K562 (cell line): ENCODE results near the gene AKAP7. TPM values are rescaled to one million over a fixed set of nuclear protein-coding genes. Genes with fewer than 3 reads are reported as not detected.

Experiments used
- AFF1 ChIP-seq, 2 experiments: fragments of 450-650 bp; IDR thresholded peaks; 2 replicates each; pipeline ENCODE4 v1.6.1; 2018; ENCODE audit warnings: mild to moderate bottlenecking in 2 of 2, low read depth in 1 of 2; ENCODE audit not compliant: partially characterized antibody in 2 of 2
- CBX3 ChIP-seq, 2 experiments: IDR thresholded peaks; 1 replicate in 1 of 2; 2 replicates in 1 of 2; pipeline ENCODE4 v1.6.1; 2012; ENCODE audit warnings: inconsistent platforms in 2 of 2, low read length in 2 of 2, borderline replicate concordance in 1 of 2, control low read depth in 1 of 2
- SMARCC2 ChIP-seq: fragments of 450-650 bp; IDR thresholded peaks from 2 replicates; pipeline ENCODE4 v1.6.1; 2017; ENCODE audit warnings: antibody characterized with exemption, moderate library complexity, mild to moderate bottlenecking, low read depth
- SNRNP70 ChIP-seq: fragments of 200-400 bp; formaldehyde crosslinking; optimal IDR thresholded peaks from 2 replicates; pipeline ENCODE3; 2017; ENCODE audit warnings: low read depth, low read length
- SPI1 ChIP-seq: IDR thresholded peaks from 2 replicates; pipeline ENCODE4 v1.6.1; 2011; ENCODE audit warnings: low read depth, low read length, control low read depth, borderline replicate concordance
- STAT6 ChIP-seq: sonication (generic); formaldehyde crosslinking; IDR thresholded peaks from 2 replicates; pipeline ENCODE4 v1.8.1; 2023; ENCODE audit warnings: mild to moderate bottlenecking, missing genetic modification reagents
- polyA plus RNA-seq, 8 experiments: library from polyadenylated mRNA; depleted of rRNA in 4 of 8; stranded (reverse) in 5 of 8; unstranded in 3 of 8; fragments of >200 nt; fragmentation: Nextera tagmentation in 2 of 8; fragmentation: Illumina TruSeq in 1 of 8; extraction: Ambion mirVana in 2 of 8; extraction: Trizol in 1 of 8; gene quantifications; 2 replicates each; pipeline versions ENCODE4 v1.2.1 to v1.2.3, GENCODE V29; 2011 to 2014; ENCODE audit warnings: inconsistent platforms in 1 of 8, missing spikeins in 1 of 8
- total RNA-seq, 7 experiments: library from RNA; depleted of rRNA in 6 of 7; stranded (reverse); fragments of >200 nt in 6 of 7; fragmentation: Illumina TruSeq in 2 of 7; extraction: Trizol in 2 of 7; gene quantifications; 2 replicates each; pipeline versions ENCODE4 v1.2.1 to v1.2.3, GENCODE V29; 2011 to 2021; ENCODE audit warnings: low replicate concordance in 1 of 7

The AKAP7 gene
- total and polyA plus RNA-seq, 9 of the 15 experiments (the other 6 are each of a cell fraction or from before 2014, with no cell fraction given): 0.82 to 2.6 (median 1.6) TPM

- TF ChIP-seq STAT6 (CRISPR knock-in tag): no peak
- no peak for TF ChIP-seq SPI1
- TF ChIP-seq CBX3 (IDR thresholded peaks at IDR 0.05; ENCODE audit: borderline replicate concordance in 1 of 2, low read length in 2 of 2): no peak
- TF ChIP-seq SMARCC2: no peak
- TF ChIP-seq SNRNP70: no peak
- no peak for TF ChIP-seq AFF1 (IDR thresholded peaks at IDR 0.05; ENCODE audit: low read depth in 1 of 2, partially characterized antibody in 2 of 2)
These were observed 186.3 kb downstream of the AKAP7 start (continued) for GRCh38 chr6:131321589-131321988.
